Measurements from ENCODE around the gene CNTNAP2.

GRCh38 chr7:146544748-146545147 lies 428.1 kb downstream of the CNTNAP2 start:
- TF ChIP-seq POLR2A (IDR thresholded peaks at IDR 0.05) (no peak), CTCF (IDR thresholded peaks at IDR 0.05) (no peak)
